Measurements from ENCODE around the gene MAML3. TPM values are rescaled to one million over a fixed set of nuclear protein-coding genes. Genes with fewer than 3 reads are reported as not detected.
A peak's percentile ranks its signal among the peaks of the same experiment; 100 is the strongest.

The MAML3 gene
- total RNA-seq, 4 donors from 2014 or later, result 16.1 to 40.0 (median 18.1) TPM

GRCh38 chr4:140005699-140006098, 148.3 kb downstream of the MAML3 start:
- WGBS, 2 donors (ENCODE audit: low coverage in 1 of 2), result 78 to 85% methylated on average over 3 to 4 of the region's 4 CpGs
- in situ Hi-C loops (cut with MboI; ENCODE audit: low pct_ligation_motif_present in 1 of 4, low pct_unique_long_range_greater_than_20kb in 1 of 4, low sequenced_read_pairs in 3 of 4) (loop anchor here in 2 of 4 donors (25.0 kb wide), 1 partner anchor 257 kb away; no protein-coding TSS in a partner anchor), intact Hi-C loops (cut with DNase I; ENCODE audit: low total_unique reads) (no loop called here)
- H3K4me3 ChIP-seq, result no peak overlapping the region
- peaks cover 0 to 6% (median 0%) of the 10 kb centered on the region in 4 donors for H3K4me1 ChIP-seq
- no peak overlapping the region for H3K27ac ChIP-seq
- H3K27me3 ChIP-seq, result no peaks in the 10 kb centered on the region
- no peak for DNase-seq
- H3K9me3 ChIP-seq, result no peaks in the 10 kb centered on the region
- no peaks in the 10 kb centered on the region for H3K36me3 ChIP-seq
- no peak for TF ChIP-seq POLR2AphosphoS5 (IDR thresholded peaks at IDR 0.05)
- TF ChIP-seq EP300 (IDR thresholded peaks at IDR 0.05; ENCODE audit: low read depth), result no peak
- TF ChIP-seq, protein P1, sequence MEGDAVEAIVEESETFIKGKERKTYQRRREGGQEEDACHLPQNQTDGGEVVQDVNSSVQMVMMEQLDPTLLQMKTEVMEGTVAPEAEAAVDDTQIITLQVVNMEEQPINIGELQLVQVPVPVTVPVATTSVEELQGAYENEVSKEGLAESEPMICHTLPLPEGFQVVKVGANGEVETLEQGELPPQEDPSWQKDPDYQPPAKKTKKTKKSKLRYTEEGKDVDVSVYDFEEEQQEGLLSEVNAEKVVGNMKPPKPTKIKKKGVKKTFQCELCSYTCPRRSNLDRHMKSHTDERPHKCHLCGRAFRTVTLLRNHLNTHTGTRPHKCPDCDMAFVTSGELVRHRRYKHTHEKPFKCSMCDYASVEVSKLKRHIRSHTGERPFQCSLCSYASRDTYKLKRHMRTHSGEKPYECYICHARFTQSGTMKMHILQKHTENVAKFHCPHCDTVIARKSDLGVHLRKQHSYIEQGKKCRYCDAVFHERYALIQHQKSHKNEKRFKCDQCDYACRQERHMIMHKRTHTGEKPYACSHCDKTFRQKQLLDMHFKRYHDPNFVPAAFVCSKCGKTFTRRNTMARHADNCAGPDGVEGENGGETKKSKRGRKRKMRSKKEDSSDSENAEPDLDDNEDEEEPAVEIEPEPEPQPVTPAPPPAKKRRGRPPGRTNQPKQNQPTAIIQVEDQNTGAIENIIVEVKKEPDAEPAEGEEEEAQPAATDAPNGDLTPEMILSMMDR (IDR thresholded peaks at IDR 0.05), result no peak

GRCh38 chr4:140004922-140005627, 148.9 kb downstream of the MAML3 start:
- H3K9me3 ChIP-seq, result no peaks in the 10 kb centered on the region
- intact Hi-C loops (cut with DNase I; ENCODE audit: low total_unique reads) (no loop called here), in situ Hi-C loops (cut with MboI; ENCODE audit: low pct_ligation_motif_present in 1 of 4, low pct_unique_long_range_greater_than_20kb in 1 of 4, low sequenced_read_pairs in 3 of 4) (loop anchor here in 2 of 4 donors (25.0 kb wide), 1 partner anchor 257 kb away; no protein-coding TSS in a partner anchor)
- H3K27me3 ChIP-seq, result no peaks in the 10 kb centered on the region
- no peaks in the 10 kb centered on the region for H3K36me3 ChIP-seq
- peak overlapping the region in 2 of 4 donors; percentile 16 to 36 for H3K4me3 ChIP-seq
- no peak for DNase-seq
- 71 to 72% methylated on average over 2 of the region's 2 CpGs for WGBS, 2 donors (ENCODE audit: low coverage in 1 of 2)
- no peak for TF ChIP-seq POLR2A (IDR thresholded peaks at IDR 0.05)
- no peak for TF ChIP-seq POLR2AphosphoS5 (IDR thresholded peaks at IDR 0.05)
- no peak for TF ChIP-seq EP300 (IDR thresholded peaks at IDR 0.05; ENCODE audit: low read depth)
- TF ChIP-seq, protein P1 (IDR thresholded peaks at IDR 0.05), result no peak
- H3K27ac ChIP-seq, result no peak overlapping the region
- H3K4me1 ChIP-seq, result peaks cover 0 to 6% (median 0%) of the 10 kb centered on the region in 4 donors

- Histone ChIP-seq H3K4me1 (peaks cover 0 to 6% (median 0%) of the 10 kb centered on the region in 4 donors), H3K36me3 (no peaks in the 10 kb centered on the region), H3K27me3 (no peaks in the 10 kb centered on the region), H3K27ac (peak overlapping the region in 1 of 4 donors; percentile 18), H3K4me3 (peak overlapping the region in 3 of 4 donors; percentile 16 to 36 (median 16)), H3K9me3 (no peaks in the 10 kb centered on the region)
- 46 to 62% methylated on average over 10 to 14 of the region's 14 CpGs for WGBS, 2 donors (ENCODE audit: low coverage in 1 of 2)
- in situ Hi-C loops (cut with MboI; ENCODE audit: low pct_ligation_motif_present in 1 of 4, low pct_unique_long_range_greater_than_20kb in 1 of 4, low sequenced_read_pairs in 3 of 4) (loop anchor here in 2 of 4 donors (25.0 kb wide), 1 partner anchor 258 kb away; no protein-coding TSS in a partner anchor), intact Hi-C loops (cut with DNase I; ENCODE audit: low total_unique reads) (no loop called here)
- DNase-seq, result no peak
- TF ChIP-seq POLR2AphosphoS5 (IDR thresholded peaks at IDR 0.05), result no peak
- TF ChIP-seq, protein P1 (IDR thresholded peaks at IDR 0.05), result no peak
- no peak for TF ChIP-seq EP300 (IDR thresholded peaks at IDR 0.05; ENCODE audit: low read depth)
- no peak for TF ChIP-seq POLR2A (IDR thresholded peaks at IDR 0.05)
These were observed 149.5 kb downstream of the MAML3 start for GRCh38 chr4:140004549-140004895.

- TF ChIP-seq POLR2A (IDR thresholded peaks at IDR 0.05) (no peak), POLR2AphosphoS5 (IDR thresholded peaks at IDR 0.05) (no peak), EP300 (IDR thresholded peaks at IDR 0.05; ENCODE audit: low read depth) (no peak)
- TF ChIP-seq, protein P1 (IDR thresholded peaks at IDR 0.05), result no peak
- Histone ChIP-seq H3K9me3 (no peaks in the 10 kb centered on the region), H3K27ac (peak overlapping the region in 1 of 4 donors; percentile 18), H3K27me3 (no peaks in the 10 kb centered on the region), H3K4me3 (peak overlapping the region in 3 of 4 donors; percentile 16 to 36 (median 16)), H3K36me3 (no peaks in the 10 kb centered on the region), H3K4me1 (peaks cover 0 to 5% (median 0%) of the 10 kb centered on the region in 4 donors)
- intact Hi-C loops (cut with DNase I; ENCODE audit: low total_unique reads) (no loop called here), in situ Hi-C loops (cut with MboI; ENCODE audit: low pct_ligation_motif_present in 1 of 4, low pct_unique_long_range_greater_than_20kb in 1 of 4, low sequenced_read_pairs in 3 of 4) (loop anchor here in 2 of 4 donors (25.0 kb wide), 1 partner anchor 258 kb away; no protein-coding TSS in a partner anchor)
- WGBS, 2 donors (ENCODE audit: low coverage in 1 of 2), result 61 to 78% methylated on average over 3 to 6 of the region's 6 CpGs
- DNase-seq, result no peak
These were observed 150.0 kb downstream of the MAML3 start for GRCh38 chr4:140003876-140004548.

Data from transverse colon (tissue), 4 donors.